Keratinocyte (primary cell): Measurements from ENCODE around the gene MAPK14. TPM values are rescaled to one million over a fixed set of nuclear protein-coding genes. Genes with fewer than 3 reads are reported as not detected.

ENCODE experiments used
- DNase-seq: peaks from one replicate; pipeline ENCODE4 v3.0.0-alpha.2; 2011; ENCODE audit warnings: low read depth, missing footprints, low spot score
- FAIRE-seq: peaks from 2 replicates; lab custom pipeline; 2011; peaks lifted over from hg19 to GRCh38; lab: Jason Lieb, UNC
- H2AFZ ChIP-seq: 2 replicates; pipeline ENCODE4 v1.6.0; 2012; ENCODE audit warnings: low read length, control low read depth, inconsistent platforms; ENCODE audit not compliant: control insufficient read depth
- H3K27ac ChIP-seq: 2 replicates; pipeline ENCODE4 v1.5.1; 2011; ENCODE audit warnings: low read length; ENCODE audit not compliant: control insufficient read depth, insufficient read depth
- H3K27me3 ChIP-seq: 3 replicates; pipeline ENCODE4 v1.6.0; 2011; ENCODE audit warnings: low read length; ENCODE audit not compliant: control insufficient read depth, insufficient read depth; ENCODE audit errors: extremely low read depth
- H3K36me3 ChIP-seq, 2 experiments: 2 replicates in 1 of 2; 3 replicates in 1 of 2; pipeline ENCODE4 v1.5.1; 2011; ENCODE audit warnings: low read length in 2 of 2, mild to moderate bottlenecking in 1 of 2; ENCODE audit not compliant: control insufficient read depth in 2 of 2, insufficient read depth in 2 of 2; ENCODE audit errors: extremely low read depth in 1 of 2
- H3K4me1 ChIP-seq: 3 replicates; pipeline ENCODE4 v1.5.1; 2011; ENCODE audit warnings: low read length; ENCODE audit not compliant: control insufficient read depth, insufficient read depth; ENCODE audit errors: extremely low read depth
- H3K4me2 ChIP-seq: 3 replicates; pipeline ENCODE4 v1.6.0; 2011; ENCODE audit warnings: low read depth, low read length; ENCODE audit not compliant: control insufficient read depth, insufficient read depth; ENCODE audit errors: extremely low read depth
- H3K4me3 ChIP-seq, 3 experiments: fragments of 200-600 bp in 1 of 3; sonication (generic) in 1 of 3; 2 replicates in 2 of 3; 3 replicates in 1 of 3; pipeline ENCODE4 v1.5.1; 2011 to 2016; ENCODE audit warnings: low read length in 3 of 3, mild to moderate bottlenecking in 3 of 3, control low read depth in 2 of 3, inconsistent platforms in 1 of 3, low read depth in 1 of 3, mixed read lengths in 1 of 3, mixed run types in 1 of 3, moderate library complexity in 1 of 3; ENCODE audit not compliant: control insufficient read depth in 2 of 3, insufficient read depth in 2 of 3; ENCODE audit errors: extremely low read depth in 1 of 3
- H3K79me2 ChIP-seq: 2 replicates; pipeline ENCODE4 v1.6.0; 2012; ENCODE audit warnings: low read length; ENCODE audit not compliant: control insufficient read depth, insufficient read depth
- H3K9ac ChIP-seq: 3 replicates; pipeline ENCODE4 v1.6.0; 2011; ENCODE audit warnings: low read length; ENCODE audit not compliant: control insufficient read depth, insufficient read depth; ENCODE audit errors: extremely low read depth
- H3K9me1 ChIP-seq: 3 replicates; pipeline ENCODE4 v1.6.0; 2011; ENCODE audit warnings: low read length; ENCODE audit not compliant: control insufficient read depth, insufficient read depth; ENCODE audit errors: extremely low read depth
- H3K9me3 ChIP-seq: 2 replicates; pipeline ENCODE4 v1.5.1; 2012; ENCODE audit warnings: low read depth, low read length; ENCODE audit not compliant: control insufficient read depth
- H4K20me1 ChIP-seq: 3 replicates; pipeline ENCODE4 v1.6.0; 2011; ENCODE audit warnings: low read length; ENCODE audit not compliant: control insufficient read depth, insufficient read depth; ENCODE audit errors: extremely low read depth
- CTCF ChIP-seq, 3 experiments: IDR thresholded peaks in 1 of 3; conservative IDR thresholded peaks in 1 of 3; optimal IDR thresholded peaks in 1 of 3; 2 replicates in 2 of 3; 3 replicates in 1 of 3; pipeline versions ENCODE3 to v1.5.1; 2011; ENCODE audit warnings: low read length in 3 of 3, mild to moderate bottlenecking in 3 of 3, moderate library complexity in 2 of 3, control low read depth in 1 of 3, inconsistent platforms in 1 of 3; ENCODE audit not compliant: insufficient read depth in 2 of 3; ENCODE audit errors: extremely low read depth in 1 of 3
- EZH2 ChIP-seq: IDR thresholded peaks from one replicate; pipeline ENCODE4 v1.6.1; 2012; ENCODE audit warnings: inconsistent platforms, mild to moderate bottlenecking, low read length, moderate library complexity
- dilution Hi-C: fragments of 300-500 bp; cut with MboI; formaldehyde crosslinking; loops from one replicate; pipeline ENCODE4 v1.7.0; 2020; ENCODE audit warnings: low sequenced_read_pairs; ENCODE audit not compliant: extremely low pct_ligation_motif_present
- polyA plus RNA-seq, 5 experiments: library from polyadenylated mRNA; depleted of rRNA in 3 of 5; stranded (reverse) in 3 of 5; stranded (forward) in 1 of 5; unstranded in 1 of 5; fragments of >200 nt; gene quantifications; 1 replicate in 1 of 5; 2 replicates in 3 of 5; 3 replicates in 1 of 5; pipeline versions ENCODE4 v1.2.1 to v1.2.3, GENCODE V29; 2011 to 2012; ENCODE audit warnings: missing spikeins in 2 of 5, low read depth in 1 of 5, low replicate concordance in 1 of 5

Gene MAPK14
- polyA plus RNA-seq, 1 donor (not counting 4 experiments of a cell fraction or from before 2014, with no cell fraction given): 52.4 TPM

- Histone ChIP-seq H3K27me3 (no peaks in the 10 kb centered on the region), H3K4me1 (peaks cover 4% of the 10 kb centered on the region), H3K9me1 (no peaks in the 10 kb centered on the region), H3K4me3 (no peak overlapping the region), H3K4me2 (no peak overlapping the region), H3K36me3 (no peaks in the 10 kb centered on the region), H3K9me3 (no peaks in the 10 kb centered on the region), H4K20me1 (no peaks in the 10 kb centered on the region), H3K79me2 (peaks cover 79% of the 10 kb centered on the region), H3K27ac (no peak overlapping the region), H3K9ac (no peak overlapping the region), H2AFZ (no peak overlapping the region)
- FAIRE-seq (no peak), DNase-seq (no peak)
- TF ChIP-seq CTCF (optimal IDR thresholded peaks at IDR 0.05 in 1 of 3, IDR thresholded peaks at IDR 0.05 in 1 of 3, conservative IDR thresholded peaks at IDR 0.05 in 1 of 3; ENCODE audit: extremely low read depth in 1 of 3, insufficient read depth in 2 of 3, low read length in 3 of 3) (no peak), EZH2 (no peak)
- dilution Hi-C loops: no loop called here
These were observed 40.4 kb downstream of the MAPK14 start for GRCh38 chr6:36068012-36068392.

- Histone ChIP-seq H3K79me2 (peaks cover 77% of the 10 kb centered on the region), H3K36me3 (peaks cover under 1 to 3% of the 10 kb centered on the region in 2 experiments), H3K4me1 (peaks cover 4% of the 10 kb centered on the region), H2AFZ (no peak overlapping the region), H3K27me3 (no peaks in the 10 kb centered on the region), H3K9me3 (no peaks in the 10 kb centered on the region), H3K9ac (no peak overlapping the region), H3K27ac (no peak overlapping the region), H3K9me1 (no peaks in the 10 kb centered on the region), H4K20me1 (no peaks in the 10 kb centered on the region), H3K4me2 (no peak overlapping the region), H3K4me3 (no peak overlapping the region)
- TF ChIP-seq CTCF (optimal IDR thresholded peaks at IDR 0.05 in 1 of 3, IDR thresholded peaks at IDR 0.05 in 1 of 3, conservative IDR thresholded peaks at IDR 0.05 in 1 of 3; ENCODE audit: extremely low read depth in 1 of 3, insufficient read depth in 2 of 3, low read length in 3 of 3) (no peak), EZH2 (no peak)
- no peak for FAIRE-seq
- no peak for DNase-seq
- dilution Hi-C loops: no loop called here
These were observed 41.0 kb downstream of the MAPK14 start for GRCh38 chr6:36068586-36068985.
